ENCODE results near the gene IP6K1.
"Not testable (repeated sequence)": the region's sequence is repeated elsewhere in the genome, so short reads cannot be mapped to it uniquely, and the experiment has no call there.

IP6K1 gene

GRCh38 chr3:49712166-49712565, 74.2 kb downstream of the IP6K1 start:
- DNase-seq (ENCODE audit: low read depth, low spot score) = no peak

GRCh38 chr3:49711489-49711888, 74.9 kb downstream of the IP6K1 start:
- DNase-seq (ENCODE audit: low read depth, low spot score) = no peak

GRCh38 chr3:49709852-49710251, 76.5 kb downstream of the IP6K1 start:
- no peak for DNase-seq (ENCODE audit: low read depth, low spot score)

GRCh38 chr3:49707113-49707480, 79.2 kb downstream of the IP6K1 start:
- no peak for DNase-seq (ENCODE audit: low read depth, low spot score)

GRCh38 chr3:49706456-49707112, 79.8 kb downstream of the IP6K1 start:
- no peak for DNase-seq (ENCODE audit: low read depth, low spot score)

GRCh38 chr3:49705390-49705960, 80.9 kb downstream of the IP6K1 start:
- no peak for DNase-seq (ENCODE audit: low read depth, low spot score)

- DNase-seq (ENCODE audit: low read depth, low spot score) = no peak
Observed at GRCh38 chr3:49704629-49705028, 81.7 kb downstream of the IP6K1 start.

GRCh38 chr3:49703956-49704355, 82.4 kb downstream of the IP6K1 start:
- no peak for DNase-seq (ENCODE audit: low read depth, low spot score)

GRCh38 chr3:49703443-49703927, 82.9 kb downstream of the IP6K1 start:
- DNase-seq (ENCODE audit: low read depth, low spot score) = peak; percentile 34

GRCh38 chr3:49702672-49703071, 83.7 kb downstream of the IP6K1 start:
- no peak for DNase-seq (ENCODE audit: low read depth, low spot score)

- DNase-seq (ENCODE audit: low read depth, low spot score) = no peak
Observed at GRCh38 chr3:49701388-49702077, 84.8 kb downstream of the IP6K1 start.

- DNase-seq (ENCODE audit: low read depth, low spot score) = no peak
Observed at GRCh38 chr3:49700453-49701128, 85.8 kb downstream of the IP6K1 start.

- DNase-seq (ENCODE audit: low read depth, low spot score) = no peak
Observed at GRCh38 chr3:49700014-49700413, 86.3 kb downstream of the IP6K1 start.

GRCh38 chr3:49699281-49699979, 86.9 kb downstream of the IP6K1 start:
- no peak for DNase-seq (ENCODE audit: low read depth, low spot score)

GRCh38 chr3:49695350-49696015, 90.9 kb downstream of the IP6K1 start:
- DNase-seq (ENCODE audit: low read depth, low spot score) = not testable (repeated sequence)

GRCh38 chr3:49694409-49695070, 91.8 kb downstream of the IP6K1 start:
- DNase-seq (ENCODE audit: low read depth, low spot score) = not testable (repeated sequence)

- not testable (repeated sequence) for DNase-seq (ENCODE audit: low read depth, low spot score)
Observed at GRCh38 chr3:49691481-49691880, 94.9 kb downstream of the IP6K1 start.

- not testable (repeated sequence) for DNase-seq (ENCODE audit: low read depth, low spot score)
Observed at GRCh38 chr3:49690856-49691255, 95.5 kb downstream of the IP6K1 start.

GRCh38 chr3:49689908-49690624, 96.3 kb downstream of the IP6K1 start:
- DNase-seq (ENCODE audit: low read depth, low spot score) = not testable (repeated sequence)

Measured in activated CD4-positive, CD25-positive, alpha-beta regulatory T cell treated with anti-CD3 and anti-CD28 coated beads, Interleukin-2, amount 50 U/mL, for 16 hours (primary cell).